COR-L47 (cell line): Measurements from ENCODE around the gene TRIM13.
"Not testable (repeated sequence)": the region's sequence is repeated elsewhere in the genome, so short reads cannot be mapped to it uniquely, and the experiment has no call there.

Experiments used
- DNase-seq: peaks from one replicate; lab custom pipeline; 2025; lab: John Stamatoyannopoulos, UW

TRIM13 gene

GRCh38 chr13:49996951-49997895 is at the start of gene TRIM13:
TRIM13 (plus strand) TSS chr13:49997042; CDS start chr13:50011941, 14,899 bp downstream.
- peak; percentile 91 for DNase-seq

- DNase-seq: not testable (repeated sequence)
Observed at GRCh38 chr13:49948777-49949270, 48.0 kb upstream of the TRIM13 start.

DNA sequence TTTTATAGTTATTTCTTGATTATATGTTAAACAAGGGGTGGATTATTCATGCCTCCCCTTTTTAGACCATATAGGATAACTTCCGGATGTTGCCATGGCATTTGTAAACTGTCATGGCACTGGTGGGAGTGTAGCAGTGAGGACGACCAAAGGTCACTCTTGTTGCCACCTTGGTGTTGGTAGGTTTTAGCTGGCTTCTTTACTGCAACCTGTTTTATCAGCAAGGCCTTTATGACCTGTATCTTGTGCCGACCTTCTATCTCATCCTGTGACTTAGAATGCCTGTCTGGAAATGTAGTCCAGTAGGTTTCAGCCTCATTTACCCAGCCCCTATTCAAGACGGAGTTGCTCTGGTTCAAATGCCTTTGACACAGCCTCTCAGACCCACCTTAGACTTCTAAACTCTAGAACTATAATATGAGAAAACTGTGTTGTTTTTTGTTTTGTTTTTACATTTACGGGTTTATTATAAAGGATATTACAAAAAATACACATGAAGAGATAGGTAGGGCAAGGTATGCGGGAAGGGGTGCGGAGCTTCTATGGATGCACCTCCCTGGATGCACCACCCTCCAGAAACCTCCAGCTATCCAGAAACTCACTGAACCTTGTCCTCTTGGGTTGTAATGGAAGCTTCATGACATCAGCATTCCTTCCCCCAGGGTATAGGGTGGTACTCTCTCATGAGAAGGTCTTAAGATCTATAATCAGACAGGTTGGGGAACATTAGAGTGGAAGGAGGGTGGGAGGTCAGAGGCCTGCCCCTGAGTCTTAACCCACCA is 44.9 kb upstream of the TRIM13 start:
- no peak for DNase-seq

DNA sequence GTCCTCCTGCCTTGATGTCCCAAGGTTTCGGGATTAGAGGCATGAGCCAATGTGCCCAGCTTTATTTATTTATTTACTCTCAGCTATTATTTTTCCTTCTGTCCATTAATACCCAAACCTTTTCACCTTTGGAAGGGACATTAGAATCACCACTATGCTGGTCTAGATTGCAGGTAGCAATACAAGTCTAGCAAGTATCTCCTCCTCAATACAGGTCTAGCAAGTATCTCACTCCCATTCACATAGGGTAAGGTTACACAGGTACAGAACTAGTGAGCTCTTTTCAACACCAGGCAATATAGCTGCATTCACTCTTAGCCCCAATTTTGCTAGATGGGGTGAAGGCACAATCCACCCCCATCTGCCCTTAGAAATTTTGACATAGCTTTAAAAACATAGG is 43.3 kb upstream of the TRIM13 start:
- no peak for DNase-seq

GRCh38 chr13:49954674-49955455 is 42.0 kb upstream of the TRIM13 start:
- no peak for DNase-seq

GRCh38 chr13:49956131-49956530 is 40.7 kb upstream of the TRIM13 start:
- DNase-seq: no peak

DNA sequence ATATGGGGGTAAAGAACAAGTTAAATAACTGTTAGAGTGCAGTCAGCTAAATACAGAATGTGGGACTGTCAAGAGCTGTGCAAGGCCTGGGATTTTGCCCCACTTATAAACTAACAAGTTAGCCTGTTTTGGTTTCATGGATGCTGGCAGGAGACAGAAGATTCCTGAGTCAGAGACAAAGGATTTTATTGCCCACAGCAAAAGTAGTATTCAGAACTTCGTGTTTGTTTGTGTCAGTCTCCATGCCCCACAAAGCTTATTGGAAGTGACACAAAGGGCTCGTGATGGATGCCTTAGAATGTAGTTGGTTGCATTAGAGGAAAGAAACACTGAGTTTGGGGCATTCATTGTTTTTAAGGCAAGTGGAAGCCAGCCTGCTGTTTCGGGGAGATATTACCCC is 38.5 kb upstream of the TRIM13 start:
- no peak for DNase-seq

DNA sequence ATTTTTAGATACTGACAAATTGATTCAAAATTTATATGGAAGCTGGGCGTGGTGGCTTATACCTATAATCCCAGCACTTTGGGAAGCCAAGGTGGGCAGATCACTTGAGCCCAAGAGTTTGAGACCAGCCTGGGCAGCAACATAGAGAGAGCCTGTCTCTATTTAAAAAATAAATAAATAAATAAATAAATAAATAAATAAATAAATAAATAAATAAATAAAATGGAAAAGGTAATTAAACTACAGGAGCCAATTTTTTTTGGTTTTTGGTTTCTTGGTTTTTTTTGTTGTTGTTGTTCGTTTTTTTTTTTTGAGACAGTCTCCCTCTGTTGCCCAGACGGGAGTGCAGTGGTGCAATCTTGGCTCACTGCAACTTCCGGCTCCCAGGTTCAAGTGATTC is 29.4 kb upstream of the TRIM13 start:
- DNase-seq: no peak

DNA sequence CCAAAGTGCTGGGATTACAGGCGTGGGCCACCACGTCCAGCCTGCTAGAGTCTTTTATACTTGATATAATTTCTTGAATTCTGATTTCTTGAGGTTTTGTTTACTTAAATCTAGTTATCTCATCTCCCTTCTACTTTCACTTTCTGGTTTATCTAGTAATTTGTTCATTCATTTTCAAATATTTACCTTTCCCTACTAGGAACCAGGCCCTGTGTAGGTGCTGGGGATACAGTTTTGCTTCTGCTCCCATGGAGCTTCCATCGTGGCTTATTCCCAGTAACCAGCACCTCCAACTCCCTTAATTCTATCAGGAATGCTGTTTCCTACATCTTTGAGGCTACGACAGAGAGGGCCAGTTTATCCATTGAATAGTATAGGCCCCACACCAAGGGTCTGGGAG is 24.1 kb upstream of the TRIM13 start:
- DNase-seq: no peak

- DNase-seq: no peak
Observed at GRCh38 chr13:49975826-49976225, 21.0 kb upstream of the TRIM13 start.

DNA sequence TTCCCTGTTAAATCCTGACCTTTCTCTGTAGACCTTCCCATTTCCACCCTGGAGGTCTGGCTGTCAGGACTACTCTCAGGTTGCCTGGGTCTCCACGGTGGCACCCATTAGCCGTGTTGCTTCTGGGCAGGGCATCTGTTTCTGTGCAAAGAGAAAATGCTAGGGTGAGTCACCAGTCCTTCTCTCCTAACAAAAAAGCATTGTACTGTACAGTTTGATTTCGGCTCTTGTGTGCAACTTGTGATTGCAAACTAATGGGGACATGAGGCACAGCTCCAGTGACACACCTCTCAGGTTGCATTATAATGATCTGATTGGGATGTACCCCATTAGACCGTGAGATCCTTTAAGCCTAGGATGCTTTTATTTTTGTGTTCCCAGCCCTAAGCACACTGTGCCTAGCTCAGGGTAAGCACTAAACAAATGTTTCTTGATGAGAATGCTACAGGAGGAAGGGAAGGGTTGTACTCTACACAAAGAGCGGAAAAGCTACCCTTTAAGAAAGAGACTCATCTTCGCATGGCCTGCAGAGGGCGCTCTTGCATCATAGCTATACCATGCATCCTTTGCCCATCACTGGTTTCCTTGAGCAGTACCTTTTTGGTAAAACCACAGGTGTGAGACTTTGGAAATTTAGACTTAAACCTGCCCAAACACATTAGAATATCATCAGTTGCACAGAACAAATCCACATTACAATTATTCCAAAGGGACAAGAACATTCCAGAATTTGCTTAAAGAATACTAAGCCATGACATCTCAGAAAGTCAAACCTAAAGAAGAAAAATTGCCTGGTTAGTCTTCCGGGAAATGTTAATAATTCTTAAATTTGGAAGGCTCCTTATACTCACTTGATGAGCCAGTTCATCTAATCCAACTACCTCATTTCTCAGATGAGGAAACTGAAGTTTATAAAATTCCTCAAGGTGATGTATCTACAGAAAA is 20.3 kb upstream of the TRIM13 start:
- DNase-seq: peak; percentile 77

DNA sequence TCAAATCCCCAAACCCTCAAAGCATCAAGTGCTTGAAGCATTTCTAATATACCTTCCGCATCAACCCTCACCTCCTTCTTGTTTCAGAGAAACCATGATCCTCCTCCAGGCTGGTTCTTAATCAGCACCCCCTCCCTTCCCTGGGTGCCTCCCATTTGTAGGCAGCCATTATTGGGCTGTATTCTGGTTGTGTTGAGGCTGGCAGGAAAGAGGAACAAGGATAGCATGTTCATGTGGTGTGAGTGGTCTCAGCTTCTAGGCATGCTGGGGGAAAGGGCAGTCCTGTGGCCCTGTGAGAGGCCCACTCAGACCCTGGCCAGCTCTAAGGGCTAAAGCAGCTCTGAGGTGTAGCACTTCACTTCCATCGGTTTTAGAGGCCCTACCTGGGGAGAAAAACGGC is 18.9 kb upstream of the TRIM13 start:
- DNase-seq: no peak

DNA sequence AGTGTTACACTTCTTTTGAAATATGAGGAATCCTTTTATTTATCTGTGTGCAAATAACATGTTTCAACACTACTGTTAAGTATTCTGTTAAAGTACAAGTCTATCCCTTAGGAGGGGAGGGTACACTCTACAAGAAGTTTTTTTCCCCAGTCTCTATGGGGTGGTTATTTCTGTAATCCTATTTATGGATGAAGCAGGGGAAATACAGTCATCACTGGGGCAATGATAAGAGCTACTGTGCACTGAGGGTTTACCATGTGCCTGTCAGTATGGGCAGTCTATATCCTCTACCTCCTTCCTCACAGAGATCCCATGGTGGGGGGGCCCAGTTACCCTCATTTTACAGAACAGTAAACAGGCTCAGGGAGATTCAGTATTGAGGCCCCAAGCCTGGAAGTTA is 16.6 kb upstream of the TRIM13 start:
- DNase-seq: no peak

DNA sequence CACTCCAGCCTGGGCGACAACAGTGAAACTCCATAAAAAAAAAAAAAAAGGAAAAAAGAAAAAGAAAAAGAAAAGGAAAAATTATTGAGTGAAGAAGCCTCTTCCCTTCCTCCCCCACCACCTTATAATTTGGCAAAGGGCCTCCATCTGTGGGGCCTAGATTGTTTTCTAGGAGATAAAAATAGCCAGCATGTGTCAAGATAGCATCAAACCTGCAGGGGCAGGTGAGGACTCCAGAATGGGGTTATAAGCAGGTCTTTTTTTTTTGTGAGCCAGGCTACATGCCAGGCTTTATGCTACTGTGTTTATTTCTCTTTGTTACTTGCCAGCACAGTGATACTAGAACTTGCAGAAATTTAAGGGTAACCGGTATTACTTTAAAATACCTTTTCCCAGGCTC is 11.7 kb upstream of the TRIM13 start:
- no peak for DNase-seq

GRCh38 chr13:49986471-49986870 is 10.4 kb upstream of the TRIM13 start:
- DNase-seq: no peak

DNA sequence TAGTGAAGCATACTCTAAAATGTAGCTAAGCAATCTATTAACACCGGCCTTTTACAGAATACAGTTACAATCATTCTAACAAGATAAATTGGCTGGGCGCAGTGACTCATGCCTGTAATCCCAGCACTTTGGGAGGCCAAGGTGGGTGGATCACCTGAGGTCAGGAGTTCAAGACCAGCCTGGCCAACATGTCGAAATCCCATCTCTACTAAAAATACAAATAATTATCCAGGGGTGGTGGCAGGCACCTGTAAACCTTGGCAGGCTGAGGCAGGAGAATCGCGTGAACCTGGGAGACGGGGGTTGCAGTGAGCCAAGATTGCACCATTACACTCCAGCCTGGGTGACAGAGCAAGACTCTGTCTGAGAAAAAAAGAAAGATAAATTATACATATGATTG is 6.2 kb upstream of the TRIM13 start:
- DNase-seq: not testable (repeated sequence)

DNA sequence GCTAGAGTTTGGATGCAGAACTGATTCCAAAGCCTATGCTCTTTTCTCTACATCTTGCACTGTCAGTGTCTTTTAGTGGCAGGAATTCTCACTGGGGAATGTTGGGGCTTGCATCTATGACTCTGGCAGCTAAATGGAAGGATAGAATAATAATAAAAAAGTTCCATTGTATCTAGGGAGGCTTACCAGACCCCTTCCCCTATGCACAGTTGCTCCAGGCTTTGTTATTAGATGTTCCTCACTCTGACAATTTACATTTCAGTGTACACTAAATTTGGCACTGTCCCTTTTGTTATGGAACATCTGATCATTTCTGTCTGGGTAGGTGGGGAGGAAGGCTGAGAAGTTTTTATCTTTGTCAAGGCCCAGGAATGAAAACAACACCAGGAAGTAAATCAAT is 3.7 kb upstream of the TRIM13 start:
- no peak for DNase-seq

GRCh38 chr13:49993666-49994065 is 3.2 kb upstream of the TRIM13 start:
- no peak for DNase-seq

GRCh38 chr13:49995625-49996101 is 1.2 kb upstream of the TRIM13 start:
- DNase-seq: no peak

DNA sequence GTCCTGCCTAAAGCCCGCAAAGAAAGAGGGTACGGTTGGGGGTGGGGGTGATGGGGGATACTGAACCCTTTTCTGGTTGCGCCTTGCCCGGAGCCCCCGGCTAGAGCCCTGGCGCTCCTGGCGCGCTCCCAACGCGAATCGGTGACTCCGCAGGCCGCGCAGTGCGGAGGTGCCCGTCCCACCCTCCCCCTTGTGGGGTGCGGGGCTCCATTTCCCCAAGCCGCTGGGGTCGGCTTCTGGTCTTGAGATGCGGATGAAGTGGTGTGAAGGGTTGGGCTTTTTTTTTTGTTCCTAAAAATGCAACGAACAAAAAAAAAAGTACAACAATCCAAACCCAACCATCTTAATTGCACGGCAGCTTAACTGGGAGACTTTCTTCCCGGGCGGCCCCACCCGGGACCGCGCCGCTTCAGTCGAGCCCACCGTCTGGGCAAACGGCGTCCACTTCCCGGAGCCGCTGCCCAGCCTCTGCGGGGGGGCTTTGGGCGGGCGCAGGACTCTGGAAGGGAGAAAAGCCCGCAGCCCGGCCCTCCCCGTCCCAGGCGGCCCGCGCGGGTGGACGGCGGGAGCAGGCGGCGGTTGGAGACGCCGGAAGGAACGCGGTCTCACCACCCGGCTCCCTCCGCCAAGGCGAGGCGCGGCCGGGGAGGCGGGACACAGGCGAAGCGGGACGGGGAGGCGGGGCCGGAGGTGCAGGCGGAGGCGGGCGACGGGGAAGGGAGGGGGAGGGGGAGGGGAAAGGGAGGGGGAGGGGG is 504 bp upstream of the TRIM13 start:
- peak; percentile 91 for DNase-seq
